ENCODE results near the gene LMBR1L. TPM values are rescaled to one million over a fixed set of nuclear protein-coding genes. Genes with fewer than 3 reads are reported as not detected.

Gene LMBR1L
- total and polyA plus RNA-seq, 10 of the 15 experiments (the other 5 are each of a cell fraction or from before 2014, with no cell fraction given) = 2.1 to 42.6 (median 20.0) TPM

- TF ChIP-seq E2F4 (IDR thresholded peaks at IDR 0.05; ENCODE audit: low read depth, low read length) = 0 out of 2 replicates have a peak, but pooled peaks have one; percentile 7
- no peak for TF ChIP-seq IRF5 (IDR thresholded peaks at IDR 0.05; ENCODE audit: borderline replicate concordance)
- TF ChIP-seq NFYB (IDR thresholded peaks at IDR 0.05; ENCODE audit: insufficient read depth, low read depth, low read length) = no peak
- TF ChIP-seq DPF2 (IDR thresholded peaks at IDR 0.05) = peak; percentile 80
- peak; percentile 36; the same call in 1 of the 2 replicates for TF ChIP-seq ZBED1 (IDR thresholded peaks at IDR 0.05; ENCODE audit: borderline replicate concordance)
- TF ChIP-seq NR2C2 (IDR thresholded peaks at IDR 0.05; ENCODE audit: borderline replicate concordance, control insufficient read depth, insufficient read length, low read depth) = no peak
- peak; percentile 57 to 71; a peak in 2 of 3 replicates for TF ChIP-seq EGR1 (IDR thresholded peaks at IDR 0.05; ENCODE audit: borderline replicate concordance in 1 of 2, low read depth in 2 of 2, low read length in 2 of 2)
- no peak for TF ChIP-seq FOXM1 (IDR thresholded peaks at IDR 0.05; ENCODE audit: low read depth, low read length)
- no peak for TF ChIP-seq YBX1 (IDR thresholded peaks at IDR 0.05)
- no peak for TF ChIP-seq HDAC2 (IDR thresholded peaks at IDR 0.05)
- no peak for TF ChIP-seq CEBPZ (IDR thresholded peaks at IDR 0.05; ENCODE audit: low read depth, low read length)
- TF ChIP-seq SMAD5 (IDR thresholded peaks at IDR 0.05; ENCODE audit: low read depth) = peak; percentile 65
- TF ChIP-seq PML (IDR thresholded peaks at IDR 0.05; ENCODE audit: low read length) = peak; percentile 97
- TF ChIP-seq FOXK2 (IDR thresholded peaks at IDR 0.05) = peak; percentile 64; the same call in 1 of the 2 replicates
- TF ChIP-seq NR2C1 (IDR thresholded peaks at IDR 0.05) = peak; percentile 69
- no peak for TF ChIP-seq ZNF622 (IDR thresholded peaks at IDR 0.05)
- TF ChIP-seq WRNIP1 (IDR thresholded peaks at IDR 0.05; ENCODE audit: borderline replicate concordance, low read depth, low read length) = no peak
- peak; percentile 77 for TF ChIP-seq TAF1 (IDR thresholded peaks at IDR 0.05; ENCODE audit: borderline replicate concordance, low read depth, low read length)
- TF ChIP-seq JUNB (IDR thresholded peaks at IDR 0.05) = 0 out of 2 replicates have a peak, but pooled peaks have one; percentile 15
- peak; percentile 84 for TF ChIP-seq ZBTB40 (IDR thresholded peaks at IDR 0.05; ENCODE audit: borderline replicate concordance)
Observed at GRCh38 chr12:49060237-49061156, 50.1 kb downstream of the LMBR1L start, which contains the start of gene KMT2D (continued).

All from GM12878 (cell line).